GM19240 (cell line): Measurements from ENCODE around the gene CCDC116.
"Not testable (repeated sequence)": the region's sequence is repeated elsewhere in the genome, so short reads cannot be mapped to it uniquely, and the experiment has no call there.

Source experiments
- DNase-seq: peaks from one replicate; pipeline ENCODE4 v3.0.0; 2011; ENCODE audit warnings: low spot score; ENCODE audit not compliant: insufficient read length

CCDC116 gene

DNA sequence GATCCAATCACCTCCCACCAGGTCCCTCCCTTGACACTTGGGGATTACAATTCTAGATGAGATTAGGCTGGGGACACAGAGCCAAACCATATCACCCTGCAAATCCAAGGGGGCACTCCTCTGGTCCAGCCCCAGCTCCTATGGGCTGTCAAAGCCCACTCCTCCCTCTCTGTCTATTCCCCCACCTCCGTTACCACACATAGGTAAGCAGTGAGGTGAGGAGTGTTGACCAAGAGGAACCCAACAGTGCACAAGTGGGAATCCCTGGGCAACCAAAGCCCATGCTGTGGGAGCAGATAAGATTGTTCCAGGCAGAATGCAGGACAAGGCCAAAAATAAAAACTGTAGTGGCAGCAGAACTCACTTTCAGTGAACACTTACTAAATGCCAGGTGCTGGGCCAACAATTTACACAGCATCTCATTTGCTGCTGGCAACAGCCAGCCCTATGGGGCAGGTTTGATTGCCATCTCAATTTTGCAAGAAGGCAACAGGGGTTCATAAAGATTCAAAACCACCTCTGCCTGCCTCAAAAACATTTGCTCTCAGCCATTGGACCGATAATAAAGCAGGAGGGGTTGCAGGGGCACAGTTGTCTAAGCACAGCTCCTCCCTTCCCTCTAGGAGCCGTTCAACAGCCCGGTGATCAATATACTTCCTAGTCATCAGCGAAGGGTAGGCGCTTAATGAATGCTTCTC, 18.4 kb downstream of the CCDC116 start:
- no peak for DNase-seq

GRCh38 chr22:21651521-21652009, 19.0 kb downstream of the CCDC116 start:
- no peak for DNase-seq

- peak; percentile 87 for DNase-seq
Observed at GRCh38 chr22:21652010-21652546, 19.5 kb downstream of the CCDC116 start.

- no peak for DNase-seq
Observed at GRCh38 chr22:21652547-21653545, 20.3 kb downstream of the CCDC116 start.

DNA sequence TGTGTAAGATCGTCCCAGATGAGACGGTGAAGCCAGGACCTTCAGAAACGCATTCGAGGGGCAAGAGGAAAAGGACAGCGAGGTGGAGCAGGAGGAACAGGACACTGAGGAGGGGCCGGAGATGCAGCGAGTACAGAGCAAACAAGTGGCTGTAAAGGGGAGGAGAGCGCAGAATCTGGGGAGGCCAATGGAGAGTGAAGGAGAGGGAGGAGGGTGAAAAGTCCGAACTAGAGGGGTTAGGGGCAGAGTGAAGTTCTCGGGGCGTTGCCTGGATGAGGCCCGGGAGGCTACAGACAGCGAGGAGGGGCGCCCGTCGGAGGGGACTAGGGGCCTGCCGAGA, 24.4 kb downstream of the CCDC116 start:
- DNase-seq = no peak

DNA sequence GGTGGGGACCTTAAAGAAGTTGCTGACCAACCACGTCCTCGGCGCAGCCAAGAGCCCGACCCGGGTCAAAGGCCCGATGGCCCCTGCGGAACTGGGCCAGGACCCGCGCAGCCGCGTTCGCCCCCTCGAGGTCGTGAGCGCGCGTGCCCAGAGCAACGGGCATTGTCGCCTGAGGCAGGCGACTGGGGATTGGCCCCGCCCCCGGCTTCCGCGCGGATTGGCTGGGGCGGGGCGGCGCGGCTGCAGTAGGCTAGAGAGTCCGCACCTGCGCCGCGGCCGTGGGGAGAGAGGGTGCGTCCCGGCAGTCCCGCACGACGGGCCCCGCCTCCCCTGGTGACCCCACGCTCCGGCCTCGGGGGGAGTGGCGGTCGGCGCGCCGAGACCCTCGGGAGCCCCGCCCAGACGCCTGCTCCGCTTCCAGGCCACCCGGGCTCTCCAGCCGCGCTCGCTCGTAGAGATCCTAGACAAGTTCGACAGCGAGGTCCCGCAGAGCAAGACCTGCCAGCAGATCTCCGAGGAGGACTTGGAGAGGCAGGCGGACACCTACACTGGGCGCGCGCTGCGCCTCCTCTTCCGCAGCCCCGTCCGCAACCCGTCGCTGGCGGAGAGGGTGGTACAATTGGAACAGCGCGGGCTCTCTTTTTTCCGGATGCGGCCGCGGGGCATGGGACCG, 24.9 kb downstream of the CCDC116 start:
- peak; percentile 86 for DNase-seq

DNA sequence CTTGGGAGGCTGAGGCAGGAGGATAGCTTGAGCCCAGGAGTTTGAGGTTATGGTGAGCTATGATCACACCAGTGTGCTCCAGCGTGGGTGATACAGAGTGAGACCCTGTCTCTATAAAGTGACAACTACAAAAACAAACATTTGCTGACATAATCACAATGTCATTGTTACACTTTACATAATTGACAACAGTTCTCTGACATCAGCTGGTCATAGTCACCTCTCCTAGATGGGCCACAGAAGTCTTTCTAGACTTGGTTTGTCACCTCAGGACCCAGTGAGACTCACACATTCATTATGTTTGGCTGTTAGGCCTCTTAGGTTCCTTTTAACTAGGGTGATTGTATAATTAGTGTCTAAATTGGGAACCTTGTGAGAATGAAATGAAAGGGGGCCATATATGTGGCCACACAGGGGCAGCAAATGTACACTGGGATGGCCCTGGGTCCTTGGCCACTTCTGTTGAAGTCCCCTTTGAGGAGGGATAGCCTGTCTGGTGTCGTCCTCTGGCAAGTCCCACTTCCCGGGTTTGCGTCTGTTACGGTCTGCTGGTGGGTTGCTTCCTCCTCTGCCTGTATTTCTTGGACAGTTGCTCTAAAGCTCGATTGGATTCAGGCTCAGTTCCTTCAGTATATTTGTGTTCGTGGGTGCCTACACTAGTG, 27.4 kb downstream of the CCDC116 start:
- no peak for DNase-seq

GRCh38 chr22:21660904-21661303, 28.3 kb downstream of the CCDC116 start:
- no peak for DNase-seq

DNA sequence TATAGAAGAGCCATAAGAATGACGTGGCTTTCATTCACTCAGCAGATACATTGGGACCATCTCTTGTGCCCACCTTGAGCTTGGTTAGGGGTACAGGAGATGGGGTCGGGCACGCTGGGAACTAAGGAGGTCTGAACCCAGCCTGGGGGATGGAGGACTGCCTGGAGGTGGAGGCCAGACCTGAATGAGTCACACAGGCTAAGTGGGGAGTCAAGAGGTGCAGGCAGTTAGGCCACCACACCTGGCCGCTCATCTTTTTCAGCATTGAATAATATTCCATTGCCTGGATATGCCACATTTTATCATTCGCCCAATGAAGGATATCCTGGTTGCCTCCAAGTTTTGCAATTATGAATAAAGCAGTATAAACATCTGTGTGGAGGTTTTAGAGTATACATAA, 29.4 kb downstream of the CCDC116 start:
- no peak for DNase-seq

DNA sequence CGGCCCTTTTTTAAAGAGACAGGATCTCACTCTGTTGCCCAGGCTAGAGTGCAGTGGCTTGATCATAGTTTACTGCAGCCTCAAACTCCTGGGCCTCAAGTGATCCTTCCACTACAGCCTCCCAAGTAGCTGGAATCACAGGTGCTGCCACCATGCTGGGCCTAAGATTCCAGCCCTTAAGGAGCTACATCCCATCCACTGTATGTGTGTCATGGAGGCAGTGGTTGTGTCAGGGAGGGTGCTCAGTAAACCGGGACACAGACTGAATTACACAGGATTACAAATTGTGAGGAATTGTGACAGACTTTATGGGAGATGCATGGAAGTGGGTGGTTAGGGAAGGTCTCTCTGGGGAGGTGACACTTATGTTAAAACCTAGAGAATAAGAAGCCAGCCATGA, 31.2 kb downstream of the CCDC116 start:
- DNase-seq = no peak

- DNase-seq = no peak
Observed at GRCh38 chr22:21665047-21665851, 32.7 kb downstream of the CCDC116 start.

- DNase-seq = no peak
Observed at GRCh38 chr22:21666786-21667185, 34.2 kb downstream of the CCDC116 start.

DNA sequence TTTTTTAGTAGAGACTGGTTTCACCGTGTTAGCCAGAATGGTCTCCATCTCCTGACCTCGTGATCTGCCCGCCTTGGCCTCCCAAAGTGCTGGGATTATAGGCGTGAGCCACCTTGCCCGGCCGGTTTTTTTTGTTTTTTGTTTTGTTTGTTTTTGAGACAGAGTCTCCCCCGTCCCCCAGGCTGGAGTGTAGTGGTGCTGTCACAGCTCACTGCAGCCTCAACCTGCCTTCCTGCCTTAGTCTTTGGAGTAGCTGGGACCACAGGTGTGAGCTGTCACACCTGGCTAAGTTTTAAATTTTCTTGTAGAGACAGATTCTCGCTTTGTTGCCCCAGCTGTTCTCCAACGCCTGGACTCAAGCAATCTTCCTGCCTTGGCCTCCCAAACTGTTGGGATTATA, 36.5 kb downstream of the CCDC116 start:
- DNase-seq = no peak

DNA sequence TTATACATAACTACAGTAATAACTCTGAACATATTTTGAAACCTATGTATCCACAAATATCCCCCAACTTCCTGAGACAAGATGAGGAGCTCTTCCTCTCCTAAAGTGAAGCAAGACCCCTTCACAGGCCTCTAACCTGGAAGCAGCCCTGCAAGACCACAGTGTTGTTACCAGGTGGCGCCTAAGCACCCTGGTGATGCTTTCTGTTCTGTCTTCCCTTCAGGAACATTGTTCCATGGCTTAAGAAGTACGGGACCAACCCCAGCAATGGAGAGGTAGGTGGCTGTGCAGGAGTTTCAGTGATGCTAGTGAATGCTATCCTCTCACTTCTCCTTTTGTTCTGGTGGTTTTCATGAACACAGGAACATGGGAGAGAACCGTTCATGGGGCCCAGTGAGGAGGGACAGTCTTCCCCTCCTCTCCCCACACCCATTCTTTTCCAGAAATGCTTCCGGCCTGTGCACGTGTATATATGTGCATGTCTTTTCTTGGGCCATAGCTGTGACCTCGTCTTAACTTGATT, 39.6 kb downstream of the CCDC116 start:
- no peak for DNase-seq

GRCh38 chr22:21673534-21674321, 41.2 kb downstream of the CCDC116 start:
- DNase-seq = no peak

DNA sequence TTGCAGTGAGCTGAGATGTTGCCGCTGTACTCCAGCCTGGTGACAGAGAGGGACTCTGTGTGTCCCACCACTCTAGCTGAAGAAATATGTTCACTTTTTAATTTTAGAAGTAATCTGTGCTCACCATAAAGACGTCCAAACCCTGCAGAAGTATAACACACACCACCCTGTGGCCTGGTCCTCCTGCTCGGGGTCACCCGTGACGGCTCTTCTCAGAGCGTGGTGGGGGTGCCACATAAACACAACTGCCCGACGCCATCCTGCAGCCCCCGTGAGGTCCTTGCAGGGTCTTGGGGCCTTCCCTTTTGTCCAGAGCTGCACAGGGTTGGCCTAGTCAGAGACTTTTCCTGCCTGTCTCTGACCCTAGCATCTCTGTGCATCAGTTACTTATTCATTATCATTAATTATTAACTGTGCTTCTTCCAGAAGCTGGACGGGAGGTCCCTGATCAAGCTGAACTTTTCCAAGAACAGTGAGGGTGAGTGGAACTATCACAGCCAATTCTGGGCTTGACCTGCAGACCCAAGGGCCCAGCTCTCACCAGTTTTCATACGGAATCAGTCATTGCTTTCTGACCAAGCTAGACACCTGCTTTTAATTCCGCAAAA, 42.2 kb downstream of the CCDC116 start:
- no peak for DNase-seq

DNA sequence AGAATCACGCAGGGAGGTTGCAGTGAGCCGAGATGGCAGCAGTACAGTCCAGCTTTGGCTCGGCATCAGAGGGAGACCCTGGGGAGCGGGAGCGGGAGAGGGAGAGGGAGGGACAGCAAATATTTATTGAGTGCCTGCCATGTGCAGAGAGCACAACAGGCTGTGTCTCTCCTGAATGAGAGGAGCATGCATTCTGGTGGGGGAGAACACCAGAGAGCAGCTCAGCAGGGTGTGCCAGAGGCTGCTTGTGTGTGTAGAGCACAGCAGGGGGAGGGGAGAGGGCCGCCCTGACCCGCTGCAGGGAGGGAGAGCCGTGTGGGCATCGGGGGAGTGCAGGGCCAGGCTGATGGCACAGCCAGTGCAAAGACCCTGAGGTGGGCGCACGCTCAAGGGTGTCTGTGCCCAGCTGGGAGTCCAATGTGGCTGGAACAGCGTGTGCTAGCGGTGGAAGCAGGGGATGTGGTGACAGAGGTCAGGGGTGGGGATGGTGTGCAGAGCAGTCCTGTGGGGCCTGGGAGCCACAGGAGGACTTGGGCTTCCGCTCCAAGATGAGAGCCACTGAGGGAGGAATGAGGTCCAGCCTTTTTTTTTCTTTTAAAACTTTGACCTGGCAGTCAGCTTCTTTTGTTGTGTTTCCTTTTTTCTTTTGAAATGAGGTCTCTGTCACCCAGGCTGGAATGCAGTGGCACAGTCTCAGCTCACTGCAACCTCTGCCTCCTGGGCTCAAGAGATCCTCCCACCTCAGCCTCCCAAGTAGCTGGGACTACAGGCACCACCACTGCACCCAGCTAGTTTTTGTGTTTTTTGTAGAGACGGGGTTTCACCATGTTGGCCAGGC, 45.3 kb downstream of the CCDC116 start:
- no peak for DNase-seq

DNA sequence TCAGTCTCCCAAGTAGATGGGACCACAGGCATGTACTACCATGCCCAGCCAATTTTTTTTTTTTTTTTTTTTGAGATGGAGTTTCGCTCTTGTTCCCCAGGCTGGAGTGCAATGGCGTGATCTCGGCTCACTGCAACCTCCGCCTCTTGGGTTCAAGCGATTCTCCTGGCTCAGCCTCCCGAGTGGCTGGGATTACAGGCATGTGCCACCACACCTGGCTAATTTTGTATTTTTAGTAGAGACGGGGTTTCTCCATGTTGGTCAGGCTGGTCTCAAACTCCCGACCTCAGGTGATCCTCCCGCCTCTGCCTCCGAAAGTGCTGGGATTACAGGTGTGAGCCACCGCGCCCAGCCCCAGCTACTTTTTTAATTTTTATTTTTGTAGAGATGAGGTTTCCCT, 46.3 kb downstream of the CCDC116 start:
- DNase-seq = not testable (repeated sequence)
